Neural progenitor cell (in vitro differentiated cells): ENCODE data around the gene NBPF4. TPM values are rescaled to one million over a fixed set of nuclear protein-coding genes. Genes with fewer than 3 reads are reported as not detected.

Source experiments
- DNase-seq: peaks from one replicate; pipeline ENCODE4 v3.0.0-alpha.2; 2016; ENCODE audit warnings: low spot score
- H2AFZ ChIP-seq: fragments of 200-600 bp; sonication (generic); replicated peaks from 2 replicates; pipeline ENCODE4 v1.6.1; 2016; ENCODE audit warnings: antibody characterized with exemption
- H3F3A ChIP-seq: fragments of 200-600 bp; sonication (generic); 2 replicates; pipeline ENCODE4 v1.6.1; 2016; ENCODE audit warnings: antibody characterized with exemption, low read depth
- H3K27ac ChIP-seq: fragments of 200-600 bp; sonication (generic); 2 replicates; pipeline ENCODE4 v1.5.1; 2016; ENCODE audit warnings: mild to moderate bottlenecking
- H3K27me3 ChIP-seq: fragments of 200-600 bp; sonication (generic); 2 replicates; pipeline ENCODE4 v1.6.1; 2016; ENCODE audit warnings: mild to moderate bottlenecking, moderate library complexity
- H3K36me3 ChIP-seq: fragments of 200-600 bp; sonication (generic); 2 replicates; pipeline ENCODE4 v1.5.1; 2016
- H3K4me1 ChIP-seq: fragments of 200-600 bp; sonication (generic); 2 replicates; pipeline ENCODE4 v1.6.1; 2016; ENCODE audit warnings: mixed run types
- H3K4me2 ChIP-seq: fragments of 200-600 bp; sonication (generic); 2 replicates; pipeline ENCODE4 v1.6.1; 2016
- H3K4me3 ChIP-seq: fragments of 200-600 bp; sonication (generic); 2 replicates; pipeline ENCODE4 v1.5.1; 2016
- H3K79me2 ChIP-seq: fragments of 200-600 bp; sonication (generic); 2 replicates; pipeline ENCODE4 v1.6.1; 2016; ENCODE audit warnings: low read depth
- H3K9ac ChIP-seq: fragments of 200-600 bp; sonication (generic); 2 replicates; pipeline ENCODE4 v1.6.1; 2016
- H3K9me3 ChIP-seq: fragments of 200-600 bp; sonication (generic); 2 replicates; pipeline ENCODE4 v1.5.1; 2016; ENCODE audit warnings: low read depth
- H4K20me1 ChIP-seq: fragments of 200-600 bp; sonication (generic); 2 replicates; pipeline ENCODE4 v1.6.1; 2016; ENCODE audit warnings: low read depth
- H3K27ac Mint-ChIP-seq: 3 replicates; pipeline ENCODE4 v1.8.0; 2021; ENCODE audit warnings: mixed read lengths
- H3K27me3 Mint-ChIP-seq: 2 replicates; pipeline ENCODE4 v1.8.0; 2022; ENCODE audit warnings: low read depth, mild to moderate bottlenecking, inconsistent platforms, moderate library complexity, mixed read lengths; ENCODE audit not compliant: insufficient read depth
- H3K36me3 Mint-ChIP-seq: 3 replicates; pipeline ENCODE4 v1.8.0; 2021; ENCODE audit warnings: mixed read lengths
- H3K4me1 Mint-ChIP-seq: 3 replicates; pipeline ENCODE4 v1.8.0; 2021; ENCODE audit warnings: mixed read lengths
- H3K4me3 Mint-ChIP-seq: 3 replicates; pipeline ENCODE4 v1.8.0; 2021; ENCODE audit warnings: mild to moderate bottlenecking, moderate library complexity, mixed read lengths
- H3K9me3 Mint-ChIP-seq: 3 replicates; pipeline ENCODE4 v1.8.0; 2020; ENCODE audit warnings: mixed read lengths
- EZH2 ChIP-seq: fragments of 200-600 bp; sonication (generic); IDR thresholded peaks from 2 replicates; pipeline ENCODE4 v1.6.1; 2017; ENCODE audit warnings: antibody characterized with exemption, mild to moderate bottlenecking, moderate library complexity
- EZH2phosphoT487 ChIP-seq: fragments of 200-600 bp; sonication (generic); IDR thresholded peaks from 2 replicates; pipeline ENCODE4 v1.6.1; 2017; ENCODE audit warnings: antibody characterized with exemption
- total RNA-seq: library from RNA; depleted of rRNA; stranded (reverse); fragments of >200 nt; gene quantifications from 2 replicates; pipeline ENCODE4 v1.2.3, GENCODE V29; 2015; ENCODE audit warnings: low replicate concordance
- TF ChIP-seq, protein P1 (sequence below): fragments of 200-600 bp; sonication (generic); IDR thresholded peaks from 2 replicates; pipeline ENCODE4 v1.5.1; 2017; ENCODE audit warnings: antibody characterized with exemption, mild to moderate bottlenecking

Gene NBPF4
- total RNA-seq, 1 donor from 2014 or later: not detected

DNA sequence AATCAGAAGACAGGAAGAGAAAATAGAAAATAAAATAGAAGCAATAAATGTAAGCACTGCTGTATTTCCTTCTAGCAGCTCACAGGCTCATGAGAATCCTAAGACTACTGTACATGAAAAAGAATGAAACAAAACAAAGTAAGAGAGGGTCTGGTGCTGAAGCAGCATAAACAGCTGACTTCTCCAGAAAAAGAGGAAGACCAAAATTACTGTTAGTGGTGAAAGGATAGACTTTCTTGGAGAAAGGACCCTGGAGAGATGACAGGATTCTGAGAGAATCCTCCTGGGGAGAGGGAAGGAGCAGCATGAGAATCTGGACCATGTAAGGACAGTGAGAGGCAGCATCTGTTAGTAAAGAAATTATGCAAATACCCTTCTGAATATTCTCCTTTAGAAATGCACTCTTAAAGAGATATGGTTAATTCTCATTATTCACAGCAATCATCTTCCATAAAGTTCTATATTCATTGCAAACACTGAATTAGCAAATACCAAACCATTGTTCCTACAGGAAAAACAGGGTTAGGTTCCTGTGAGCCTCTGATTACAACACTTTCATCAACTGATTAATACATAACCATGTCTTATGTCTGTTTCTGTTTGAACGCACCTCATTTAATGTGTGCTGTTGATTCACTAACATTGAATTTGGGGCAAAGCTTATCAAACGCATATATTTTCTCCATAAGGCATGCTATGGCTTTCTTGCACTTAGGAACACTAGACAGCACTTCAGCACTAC lies 60.7 kb downstream of the NBPF4 start:
- peaks cover 55% of the 10 kb centered on the region for H3K36me3 Mint-ChIP-seq
- no peak overlapping the region for H3K4me3 Mint-ChIP-seq
- Histone ChIP-seq H3K79me2 (peaks cover 30% of the 10 kb centered on the region), H3F3A (no peaks in the 10 kb centered on the region), H3K27me3 (no peaks in the 10 kb centered on the region), H3K4me1 (no peaks in the 10 kb centered on the region), H2AFZ (no peak overlapping the region), H3K9me3 (no peaks in the 10 kb centered on the region), H3K36me3 (peaks cover 21% of the 10 kb centered on the region), H3K9ac (no peak overlapping the region), H3K27ac (no peak overlapping the region), H3K4me2 (no peak overlapping the region), H4K20me1 (no peaks in the 10 kb centered on the region), H3K4me3 (no peak overlapping the region)
- TF ChIP-seq EZH2phosphoT487: no peak
- H3K9me3 Mint-ChIP-seq: peaks cover 30% of the 10 kb centered on the region
- no peak for DNase-seq
- no peaks in the 10 kb centered on the region for H3K27me3 Mint-ChIP-seq
- H3K4me1 Mint-ChIP-seq: no peaks in the 10 kb centered on the region
- no peak overlapping the region for H3K27ac Mint-ChIP-seq

DNA sequence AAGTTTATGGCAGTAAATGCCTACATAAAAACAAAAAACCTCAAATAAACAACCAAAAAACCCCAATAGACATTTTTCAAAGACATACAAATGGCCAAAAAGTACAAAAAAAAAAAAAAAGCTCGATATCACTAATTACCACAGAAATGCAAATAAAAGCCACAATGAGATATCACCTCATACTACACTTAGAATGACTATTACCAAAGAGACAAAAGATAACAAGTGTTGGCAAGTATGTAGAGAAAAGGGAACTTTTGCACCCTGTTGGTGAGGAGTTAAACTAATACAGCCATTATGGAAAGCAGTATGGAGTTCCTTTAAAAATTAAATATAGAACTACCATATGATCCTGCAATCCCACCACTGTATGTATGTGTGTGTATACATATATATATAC lies 64.9 kb downstream of the NBPF4 start:
- Mint-ChIP-seq H3K9me3 (peaks cover 46% of the 10 kb centered on the region), H3K27me3 (no peaks in the 10 kb centered on the region), H3K4me3 (no peak overlapping the region), H3K36me3 (peaks cover 69% of the 10 kb centered on the region), H3K27ac (no peak overlapping the region), H3K4me1 (no peaks in the 10 kb centered on the region)
- no peaks in the 10 kb centered on the region for H3F3A ChIP-seq
- DNase-seq: no peak
- H3K9me3 ChIP-seq: peaks cover 27% of the 10 kb centered on the region
- H3K27me3 ChIP-seq: no peaks in the 10 kb centered on the region
- H3K4me3 ChIP-seq: no peak overlapping the region
- peaks cover 23% of the 10 kb centered on the region for H3K36me3 ChIP-seq
- no peak overlapping the region for H3K9ac ChIP-seq
- no peaks in the 10 kb centered on the region for H3K4me1 ChIP-seq
- H3K4me2 ChIP-seq: no peak overlapping the region
- H3K79me2 ChIP-seq: peaks cover 22% of the 10 kb centered on the region
- H3K27ac ChIP-seq: no peak overlapping the region
- H4K20me1 ChIP-seq: no peaks in the 10 kb centered on the region
- TF ChIP-seq EZH2 (no peak), EZH2phosphoT487 (no peak)
- TF ChIP-seq, protein P1, sequence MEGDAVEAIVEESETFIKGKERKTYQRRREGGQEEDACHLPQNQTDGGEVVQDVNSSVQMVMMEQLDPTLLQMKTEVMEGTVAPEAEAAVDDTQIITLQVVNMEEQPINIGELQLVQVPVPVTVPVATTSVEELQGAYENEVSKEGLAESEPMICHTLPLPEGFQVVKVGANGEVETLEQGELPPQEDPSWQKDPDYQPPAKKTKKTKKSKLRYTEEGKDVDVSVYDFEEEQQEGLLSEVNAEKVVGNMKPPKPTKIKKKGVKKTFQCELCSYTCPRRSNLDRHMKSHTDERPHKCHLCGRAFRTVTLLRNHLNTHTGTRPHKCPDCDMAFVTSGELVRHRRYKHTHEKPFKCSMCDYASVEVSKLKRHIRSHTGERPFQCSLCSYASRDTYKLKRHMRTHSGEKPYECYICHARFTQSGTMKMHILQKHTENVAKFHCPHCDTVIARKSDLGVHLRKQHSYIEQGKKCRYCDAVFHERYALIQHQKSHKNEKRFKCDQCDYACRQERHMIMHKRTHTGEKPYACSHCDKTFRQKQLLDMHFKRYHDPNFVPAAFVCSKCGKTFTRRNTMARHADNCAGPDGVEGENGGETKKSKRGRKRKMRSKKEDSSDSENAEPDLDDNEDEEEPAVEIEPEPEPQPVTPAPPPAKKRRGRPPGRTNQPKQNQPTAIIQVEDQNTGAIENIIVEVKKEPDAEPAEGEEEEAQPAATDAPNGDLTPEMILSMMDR: no peak
- H2AFZ ChIP-seq: no peak overlapping the region

Other genes starting within 250 kb of the NBPF4 start
- 47.9 and 72.2 TPM in 2 replicates for gene SLC25A24, start 43.7 kb downstream of the NBPF4 start, total RNA-seq
- not detected in 2 replicates for gene NBPF6, start 206.3 kb upstream of the NBPF4 start, total RNA-seq